GM23248 (cell line): ENCODE results near the gene PGP. TPM values are rescaled to one million over a fixed set of nuclear protein-coding genes. Genes with fewer than 3 reads are reported as not detected.

ENCODE experiments used
- DNase-seq: peaks from one replicate; pipeline ENCODE4 v3.0.0-alpha.2; 2015
- H2AFZ ChIP-seq: fragments of 200-600 bp; sonication (generic); 2 replicates; pipeline ENCODE4 v1.6.1; 2016; ENCODE audit warnings: antibody characterized with exemption
- H3F3A ChIP-seq: fragments of 200-600 bp; sonication (generic); 2 replicates; pipeline ENCODE4 v1.6.1; 2016; ENCODE audit warnings: mild to moderate bottlenecking, antibody characterized with exemption, mixed run types; ENCODE audit not compliant: insufficient read depth
- H3K27ac ChIP-seq: fragments of 200-600 bp; sonication (generic); 2 replicates; pipeline ENCODE4 v1.5.1; 2016; ENCODE audit warnings: mild to moderate bottlenecking
- H3K27me3 ChIP-seq: fragments of 200-600 bp; sonication (generic); replicated peaks from 2 replicates; pipeline ENCODE4 v1.6.1; 2016; ENCODE audit warnings: mild to moderate bottlenecking; ENCODE audit not compliant: insufficient read depth
- H3K36me3 ChIP-seq: fragments of 200-600 bp; sonication (generic); 2 replicates; pipeline ENCODE4 v1.6.1; 2016; ENCODE audit warnings: low read depth, mild to moderate bottlenecking
- H3K4me1 ChIP-seq: fragments of 200-600 bp; sonication (generic); 2 replicates; pipeline ENCODE4 v1.6.1; 2016; ENCODE audit warnings: mild to moderate bottlenecking; ENCODE audit not compliant: insufficient read depth
- H3K4me2 ChIP-seq: fragments of 200-600 bp; sonication (generic); one replicate; pipeline ENCODE4 v1.6.1; 2016; ENCODE audit warnings: mild to moderate bottlenecking; ENCODE audit not compliant: unreplicated experiment
- H3K4me3 ChIP-seq: fragments of 200-600 bp; sonication (generic); 2 replicates; pipeline ENCODE4 v1.5.1; 2016; ENCODE audit warnings: mild to moderate bottlenecking
- H3K79me2 ChIP-seq: fragments of 200-600 bp; sonication (generic); 2 replicates; pipeline ENCODE4 v1.6.1; 2016; ENCODE audit warnings: mild to moderate bottlenecking; ENCODE audit not compliant: insufficient read depth
- H3K9ac ChIP-seq: fragments of 200-600 bp; sonication (generic); 2 replicates; pipeline ENCODE4 v1.6.1; 2016; ENCODE audit warnings: mild to moderate bottlenecking
- H3K9me2 ChIP-seq: fragments of 200-600 bp; sonication (generic); 2 replicates; pipeline ENCODE4 v1.6.1; 2016; ENCODE audit warnings: mixed run types, mild to moderate bottlenecking, moderate library complexity; ENCODE audit not compliant: insufficient read depth
- H3K9me3 ChIP-seq: fragments of 200-600 bp; sonication (generic); one replicate; pipeline ENCODE4 v1.6.1; 2017; ENCODE audit warnings: low read depth
- H4K20me1 ChIP-seq: fragments of 200-600 bp; sonication (generic); 2 replicates; pipeline ENCODE4 v1.6.0; 2016; ENCODE audit not compliant: insufficient read depth
- EZH2 ChIP-seq: fragments of 200-600 bp; sonication (generic); IDR thresholded peaks from 2 replicates; pipeline ENCODE4 v1.6.1; 2018; ENCODE audit warnings: antibody characterized with exemption, mild to moderate bottlenecking; ENCODE audit not compliant: insufficient read depth, poor library complexity, severe bottlenecking
- EZH2phosphoT487 ChIP-seq: fragments of 200-600 bp; sonication (generic); IDR thresholded peaks from 2 replicates; pipeline ENCODE4 v1.6.1; 2018; ENCODE audit warnings: antibody characterized with exemption, moderate library complexity, mild to moderate bottlenecking, low read depth; ENCODE audit not compliant: insufficient read depth
- WGBS, 2 experiments: methylation state at CpG; one replicate each; pipeline ENCODE4 v1.1.6; 2015 to 2017; ENCODE audit warnings: low lambda C conversion rate in 2 of 2, low coverage in 1 of 2; ENCODE audit errors: missing lambda C conversion rate in 2 of 2; 5-methylcytosine and 5-hydroxymethylcytosine counted together
- in situ Hi-C: fragments of 300-500 bp; cut with MboI; formaldehyde crosslinking; loops from 2 replicates; pipeline ENCODE4 v1.15.0; 2020
- polyA plus RNA-seq: library from polyadenylated mRNA; unstranded; fragments of >200 nt; fragmentation: Nextera tagmentation; extraction: Ambion mirVana; gene quantifications from 2 replicates; pipeline ENCODE4 v1.2.1, GENCODE V29; 2016
- total RNA-seq: library from RNA; depleted of rRNA; stranded (reverse); fragments of >200 nt; shearing (Covaris generic); gene quantifications from 2 replicates; pipeline ENCODE4 v1.2.3, GENCODE V29; 2014

PGP gene
- total and polyA plus RNA-seq, 2 experiments from 2014 or later: 10.1 to 25.5 TPM

DNA sequence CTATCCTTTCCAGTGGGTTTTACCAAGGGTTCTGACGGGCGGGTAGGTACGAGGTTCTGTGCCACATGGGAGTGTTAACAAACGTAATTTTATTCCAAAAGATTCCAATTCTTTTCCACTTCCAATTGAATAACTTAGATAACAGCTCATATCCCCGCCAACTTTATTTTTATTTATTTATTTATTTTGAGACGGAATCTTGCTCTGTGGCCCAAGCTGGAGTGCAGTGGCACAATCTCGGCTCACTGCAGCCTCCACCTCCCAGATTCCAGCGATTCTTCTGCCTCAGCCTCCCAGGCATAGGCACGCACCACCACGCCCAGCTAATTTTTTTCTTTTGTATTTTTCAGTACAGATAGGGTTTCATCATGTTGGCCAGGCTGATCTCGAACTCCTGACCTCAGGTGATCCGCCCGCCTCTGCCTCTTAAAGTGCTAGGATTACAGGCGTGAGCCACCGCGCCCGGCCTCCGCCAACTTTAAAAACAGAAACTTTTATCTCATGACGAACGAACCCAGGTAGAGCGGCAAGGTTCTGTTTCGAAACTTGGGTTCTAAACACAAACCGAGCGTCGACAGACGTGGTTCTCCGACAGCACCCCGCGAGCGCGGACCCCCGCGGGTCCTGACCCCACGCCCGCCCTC, 36.1 kb upstream of the PGP start:
- TF ChIP-seq EZH2 (no peak), EZH2phosphoT487 (no peak)
- no peaks in the 10 kb centered on the region for H3K9me2 ChIP-seq
- 3 to 6% methylated on average over 26 to 34 of the region's 35 CpGs for WGBS, 2 experiments
- peaks cover 14% of the 10 kb centered on the region; the same call in 1 of the 2 replicates for H3K4me1 ChIP-seq
- H3K4me3 ChIP-seq: peak overlapping the region; percentile 92
- H3K27ac ChIP-seq: peak overlapping the region; percentile 73
- DNase-seq: peak; percentile 50
- no peaks in the 10 kb centered on the region for H3K27me3 ChIP-seq
- peaks cover 20% of the 10 kb centered on the region for H3K36me3 ChIP-seq
- peaks cover 22% of the 10 kb centered on the region for H3F3A ChIP-seq
- peak overlapping the region; percentile 97 for H3K4me2 ChIP-seq
- H3K9me3 ChIP-seq: no peaks in the 10 kb centered on the region
- H2AFZ ChIP-seq: peak overlapping the region; percentile 86
- peaks cover 50% of the 10 kb centered on the region for H3K79me2 ChIP-seq
- 0 out of 2 replicates have a peak, but pooled peaks cover 3% of the 10 kb centered on the region for H4K20me1 ChIP-seq
- in situ Hi-C loops: no loop called here
- peak overlapping the region; percentile 90 for H3K9ac ChIP-seq

GRCh38 chr16:2246301-2246885, 31.8 kb upstream of the PGP start:
- Histone ChIP-seq H3K27me3 (no peaks in the 10 kb centered on the region), H3K4me3 (no peak overlapping the region), H3K36me3 (peaks cover 12% of the 10 kb centered on the region; the same call in 1 of the 2 replicates), H2AFZ (no peak overlapping the region), H3K9me3 (no peaks in the 10 kb centered on the region), H3K4me1 (peaks cover 9% of the 10 kb centered on the region; the same call in 1 of the 2 replicates), H3K79me2 (peaks cover 41% of the 10 kb centered on the region), H3F3A (no peaks in the 10 kb centered on the region), H3K9me2 (no peaks in the 10 kb centered on the region), H4K20me1 (no peaks in the 10 kb centered on the region), H3K4me2 (no peak overlapping the region), H3K9ac (no peak overlapping the region), H3K27ac (no peak overlapping the region)
- DNase-seq: no peak
- 91 to 93% methylated on average over 18 of the region's 18 CpGs for WGBS, 2 experiments
- in situ Hi-C loops: no loop called here
- TF ChIP-seq EZH2: no peak
- no peak for TF ChIP-seq EZH2phosphoT487

GRCh38 chr16:2244926-2245795, 30.5 kb upstream of the PGP start:
- H3K27me3 ChIP-seq: no peaks in the 10 kb centered on the region
- H3K9ac ChIP-seq: no peak overlapping the region
- H3K36me3 ChIP-seq: peaks cover 12% of the 10 kb centered on the region; the same call in 1 of the 2 replicates
- H4K20me1 ChIP-seq: no peaks in the 10 kb centered on the region
- TF ChIP-seq EZH2phosphoT487: no peak
- TF ChIP-seq EZH2: no peak
- WGBS, 2 experiments: 90 to 92% methylated on average over 27 to 30 of the region's 30 CpGs
- peaks cover 5% of the 10 kb centered on the region; the same call in 1 of the 2 replicates for H3K4me1 ChIP-seq
- H3K9me2 ChIP-seq: no peaks in the 10 kb centered on the region
- H3K79me2 ChIP-seq: peaks cover 32% of the 10 kb centered on the region
- H3K9me3 ChIP-seq: no peaks in the 10 kb centered on the region
- no peak overlapping the region for H2AFZ ChIP-seq
- no peak overlapping the region for H3K27ac ChIP-seq
- in situ Hi-C loops: no loop called here
- H3K4me3 ChIP-seq: no peak overlapping the region
- DNase-seq: no peak
- no peak overlapping the region for H3K4me2 ChIP-seq
- H3F3A ChIP-seq: no peaks in the 10 kb centered on the region

DNA sequence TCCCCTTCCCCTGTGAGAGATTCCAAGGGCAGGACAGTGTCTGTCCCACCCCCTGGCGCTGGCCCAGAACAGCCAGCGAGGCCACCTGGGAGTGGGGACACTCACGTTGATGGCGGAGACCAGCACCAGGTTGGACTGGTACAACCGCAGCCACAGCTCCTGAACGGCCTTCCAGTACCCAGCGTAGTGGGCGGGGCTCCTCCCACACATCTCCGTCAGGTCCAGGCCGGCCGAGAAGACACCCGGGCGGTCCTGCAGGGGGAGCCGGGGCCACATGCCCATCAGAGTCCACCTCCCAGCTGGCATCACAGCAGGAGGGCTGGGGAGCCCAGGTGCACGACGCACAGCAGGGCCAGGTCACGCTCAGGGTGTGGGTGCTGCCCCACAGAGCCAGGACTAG, 29.7 kb upstream of the PGP start:
- no peak for DNase-seq
- Histone ChIP-seq H3K79me2 (peaks cover 25% of the 10 kb centered on the region), H3K36me3 (peaks cover 12% of the 10 kb centered on the region; the same call in 1 of the 2 replicates), H3K9me3 (no peaks in the 10 kb centered on the region), H3K9me2 (no peaks in the 10 kb centered on the region), H3K27me3 (no peaks in the 10 kb centered on the region), H3K9ac (no peak overlapping the region), H3K27ac (no peak overlapping the region), H3K4me3 (no peak overlapping the region), H3K4me1 (no peaks in the 10 kb centered on the region), H2AFZ (no peak overlapping the region), H3K4me2 (no peak overlapping the region), H4K20me1 (no peaks in the 10 kb centered on the region), H3F3A (no peaks in the 10 kb centered on the region)
- 86 to 87% methylated on average over 13 to 17 of the region's 17 CpGs for WGBS, 2 experiments
- no peak for TF ChIP-seq EZH2
- TF ChIP-seq EZH2phosphoT487: no peak
- in situ Hi-C loops: no loop called here
